ENCODE measurements around the gene FBXO7.

The FBXO7 gene

DNA sequence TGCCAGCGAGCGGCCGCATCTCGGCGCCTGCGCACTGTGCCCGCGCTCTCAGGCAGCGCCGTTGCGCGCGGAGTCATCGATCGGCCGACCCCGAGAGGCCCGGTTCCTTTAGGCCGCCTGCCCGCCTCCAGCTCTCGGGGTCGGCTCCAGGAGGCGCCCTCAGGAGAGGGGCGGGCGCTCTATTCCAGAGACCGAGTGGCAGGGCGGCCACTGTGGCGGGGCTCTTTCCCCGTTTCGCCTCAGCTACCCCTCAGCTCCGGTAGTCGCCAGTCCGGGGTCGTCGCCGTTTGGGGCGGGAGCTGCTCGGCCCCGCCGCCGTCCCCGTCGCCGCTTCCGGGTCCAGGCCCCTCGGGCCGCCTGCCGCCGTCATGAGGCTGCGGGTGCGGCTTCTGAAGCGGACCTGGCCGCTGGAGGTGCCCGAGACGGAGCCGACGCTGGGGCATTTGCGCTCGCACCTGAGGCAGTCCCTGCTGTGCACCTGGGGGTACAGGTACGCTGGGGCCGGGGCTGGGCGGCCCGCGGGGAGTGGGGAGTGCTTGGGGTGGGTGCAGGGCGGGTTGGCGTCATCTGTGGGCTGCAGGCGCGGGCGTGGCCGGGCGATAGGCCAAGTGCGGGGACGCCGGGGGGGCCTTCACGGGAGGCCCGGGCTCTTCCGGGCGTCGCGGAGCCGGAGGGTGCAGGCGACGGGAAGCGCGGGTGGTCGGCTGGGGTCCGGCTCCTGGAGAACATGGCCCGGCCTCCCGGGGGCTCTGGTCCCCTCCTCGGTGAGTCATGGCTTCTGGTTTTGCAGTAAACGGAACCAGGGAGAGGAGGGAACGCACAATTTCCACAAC, at the start of gene FBXO7:
TSS of gene FBXO7 (plus strand) at position 177 of the 833 bp plus-strand sequence. CDS start at position 369, 192 bp downstream.
- Histone ChIP-seq H3K27ac (ENCODE audit: low read depth, low read length) (peak within 1 kb of the TSS; percentile 99), H3K36me3 (ENCODE audit: control insufficient read depth in 1 of 2, insufficient read depth in 2 of 2, low read length in 2 of 2) (peaks cover 4% of the 10 kb centered on the region in 2 donors), H3K9ac (ENCODE audit: low read depth in 1 of 2, low read length in 2 of 2) (peak within 1 kb of the TSS; percentile 94 to 96), H3K9me3 (ENCODE audit: control insufficient read depth in 1 of 2, low read length in 2 of 2) (no peaks in the 10 kb centered on the region), H3K4me1 (ENCODE audit: control insufficient read depth in 1 of 2, insufficient read depth in 2 of 2, low read length in 2 of 2) (peaks cover 19 to 30% of the 10 kb centered on the region in 2 donors), H3K4me3 (ENCODE audit: low read depth in 1 of 2, low read length in 2 of 2) (peak within 1 kb of the TSS; percentile 83 to 97), H3K27me3 (ENCODE audit: control insufficient read depth in 1 of 2, insufficient read depth in 2 of 2, low read length in 2 of 2) (no peaks in the 10 kb centered on the region)

DNA sequence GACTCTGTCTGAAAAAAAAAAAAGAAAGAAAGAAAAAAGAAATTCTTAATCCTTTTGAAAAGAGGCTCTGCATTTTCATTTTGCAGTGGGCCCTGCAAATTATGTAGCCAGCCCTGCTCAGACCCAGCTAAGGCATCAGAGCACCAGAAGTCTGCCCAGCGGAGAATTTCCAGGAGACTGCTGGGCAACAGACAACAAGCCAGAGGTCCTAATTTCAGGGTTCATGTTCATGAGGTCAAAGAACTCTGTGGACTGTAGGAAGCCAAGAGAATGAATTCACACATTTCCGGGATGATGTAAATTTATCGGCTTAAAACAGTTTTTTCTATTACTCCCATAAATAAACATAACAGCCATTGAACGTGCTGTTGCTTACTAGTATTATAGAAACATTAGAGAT, 47.7 kb upstream of the FBXO7 start:
- Histone ChIP-seq H3K27ac (ENCODE audit: low read depth, low read length) (no peak overlapping the region), H3K9me3 (ENCODE audit: control insufficient read depth in 1 of 2, low read length in 2 of 2) (no peaks in the 10 kb centered on the region), H3K9ac (ENCODE audit: low read depth in 1 of 2, low read length in 2 of 2) (no peak overlapping the region), H3K4me1 (ENCODE audit: control insufficient read depth in 1 of 2, insufficient read depth in 2 of 2, low read length in 2 of 2) (no peaks in the 10 kb centered on the region), H3K36me3 (ENCODE audit: control insufficient read depth in 1 of 2, insufficient read depth in 2 of 2, low read length in 2 of 2) (no peaks in the 10 kb centered on the region), H3K4me3 (ENCODE audit: low read depth in 1 of 2, low read length in 2 of 2) (no peak overlapping the region), H3K27me3 (ENCODE audit: control insufficient read depth in 1 of 2, insufficient read depth in 2 of 2, low read length in 2 of 2) (peaks cover 5 to 9% of the 10 kb centered on the region in 2 donors)

- H3K27me3 ChIP-seq (ENCODE audit: control insufficient read depth in 1 of 2, insufficient read depth in 2 of 2, low read length in 2 of 2), result peaks cover 0 to 3% of the 10 kb centered on the region in 2 donors
- no peak overlapping the region for H3K4me3 ChIP-seq (ENCODE audit: low read depth in 1 of 2, low read length in 2 of 2)
- H3K36me3 ChIP-seq (ENCODE audit: control insufficient read depth in 1 of 2, insufficient read depth in 2 of 2, low read length in 2 of 2), result no peaks in the 10 kb centered on the region
- no peaks in the 10 kb centered on the region for H3K4me1 ChIP-seq (ENCODE audit: control insufficient read depth in 1 of 2, insufficient read depth in 2 of 2, low read length in 2 of 2)
- H3K9me3 ChIP-seq (ENCODE audit: control insufficient read depth in 1 of 2, low read length in 2 of 2), result no peaks in the 10 kb centered on the region
- H3K27ac ChIP-seq (ENCODE audit: low read depth, low read length), result no peak overlapping the region
- no peak overlapping the region for H3K9ac ChIP-seq (ENCODE audit: low read depth in 1 of 2, low read length in 2 of 2)
These were observed 44.3 kb upstream of the FBXO7 start for GRCh38 chr22:32430352-32430751.

DNA sequence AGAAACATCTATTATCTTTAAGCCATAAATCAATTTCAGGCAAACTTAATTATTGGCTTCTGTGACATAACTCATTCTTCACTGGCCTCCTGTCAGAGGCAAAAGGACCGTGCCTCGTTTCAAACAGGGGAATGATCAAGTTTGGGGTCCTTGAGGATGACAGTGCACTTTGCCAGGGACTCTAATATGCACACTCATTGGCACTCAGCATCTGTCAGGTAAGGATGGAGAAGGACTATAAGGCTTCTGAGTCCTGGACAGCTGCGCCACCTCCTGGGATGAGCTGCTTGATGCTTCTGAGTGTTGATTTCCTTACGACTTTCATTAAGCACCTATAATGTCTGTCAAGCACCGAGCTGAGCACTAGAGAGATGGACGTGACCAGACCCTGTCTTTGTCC, 30.5 kb upstream of the FBXO7 start:
- no peak overlapping the region for H3K9ac ChIP-seq (ENCODE audit: low read depth in 1 of 2, low read length in 2 of 2)
- no peaks in the 10 kb centered on the region for H3K4me1 ChIP-seq (ENCODE audit: control insufficient read depth in 1 of 2, insufficient read depth in 2 of 2, low read length in 2 of 2)
- no peaks in the 10 kb centered on the region for H3K9me3 ChIP-seq (ENCODE audit: control insufficient read depth in 1 of 2, low read length in 2 of 2)
- H3K4me3 ChIP-seq (ENCODE audit: low read depth in 1 of 2, low read length in 2 of 2), result no peak overlapping the region
- H3K36me3 ChIP-seq (ENCODE audit: control insufficient read depth in 1 of 2, insufficient read depth in 2 of 2, low read length in 2 of 2), result no peaks in the 10 kb centered on the region
- peaks cover 5 to 22% of the 10 kb centered on the region in 2 donors for H3K27me3 ChIP-seq (ENCODE audit: control insufficient read depth in 1 of 2, insufficient read depth in 2 of 2, low read length in 2 of 2)
- no peak overlapping the region for H3K27ac ChIP-seq (ENCODE audit: low read depth, low read length)

GRCh38 chr22:32446321-32446720, 28.3 kb upstream of the FBXO7 start:
- Histone ChIP-seq H3K27ac (ENCODE audit: low read depth, low read length) (no peak overlapping the region), H3K9me3 (ENCODE audit: control insufficient read depth in 1 of 2, low read length in 2 of 2) (no peaks in the 10 kb centered on the region), H3K9ac (ENCODE audit: low read depth in 1 of 2, low read length in 2 of 2) (no peak overlapping the region), H3K36me3 (ENCODE audit: control insufficient read depth in 1 of 2, insufficient read depth in 2 of 2, low read length in 2 of 2) (no peaks in the 10 kb centered on the region), H3K27me3 (ENCODE audit: control insufficient read depth in 1 of 2, insufficient read depth in 2 of 2, low read length in 2 of 2) (peaks cover 2 to 13% of the 10 kb centered on the region in 2 donors), H3K4me1 (ENCODE audit: control insufficient read depth in 1 of 2, insufficient read depth in 2 of 2, low read length in 2 of 2) (no peaks in the 10 kb centered on the region), H3K4me3 (ENCODE audit: low read depth in 1 of 2, low read length in 2 of 2) (no peak overlapping the region)

DNA sequence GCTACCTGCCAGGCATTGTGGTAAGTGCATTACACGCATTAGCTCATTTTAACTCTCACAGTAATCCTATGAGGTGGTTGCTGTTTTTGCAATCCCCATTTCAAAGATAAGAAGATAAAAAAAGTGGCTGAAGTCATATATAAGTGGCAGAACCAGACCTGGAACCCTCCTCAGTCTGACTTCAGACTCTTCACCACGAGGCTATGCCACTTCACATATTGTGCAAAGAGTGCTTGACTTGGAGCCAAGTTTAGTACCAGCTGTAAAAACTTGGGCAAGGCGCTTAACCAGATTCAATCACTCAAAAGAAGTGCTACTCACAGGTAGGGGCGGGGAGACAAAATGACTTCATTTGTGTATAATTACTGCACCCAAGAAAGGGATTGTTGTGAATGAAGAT, 25.6 kb upstream of the FBXO7 start:
- H3K9ac ChIP-seq (ENCODE audit: low read depth in 1 of 2, low read length in 2 of 2), result no peak overlapping the region
- no peaks in the 10 kb centered on the region for H3K4me1 ChIP-seq (ENCODE audit: control insufficient read depth in 1 of 2, insufficient read depth in 2 of 2, low read length in 2 of 2)
- H3K27me3 ChIP-seq (ENCODE audit: control insufficient read depth in 1 of 2, insufficient read depth in 2 of 2, low read length in 2 of 2), result peaks cover 2 to 7% of the 10 kb centered on the region in 2 donors
- no peak overlapping the region for H3K27ac ChIP-seq (ENCODE audit: low read depth, low read length)
- no peak overlapping the region for H3K4me3 ChIP-seq (ENCODE audit: low read depth in 1 of 2, low read length in 2 of 2)
- H3K9me3 ChIP-seq (ENCODE audit: control insufficient read depth in 1 of 2, low read length in 2 of 2), result no peaks in the 10 kb centered on the region
- H3K36me3 ChIP-seq (ENCODE audit: control insufficient read depth in 1 of 2, insufficient read depth in 2 of 2, low read length in 2 of 2), result no peaks in the 10 kb centered on the region

DNA sequence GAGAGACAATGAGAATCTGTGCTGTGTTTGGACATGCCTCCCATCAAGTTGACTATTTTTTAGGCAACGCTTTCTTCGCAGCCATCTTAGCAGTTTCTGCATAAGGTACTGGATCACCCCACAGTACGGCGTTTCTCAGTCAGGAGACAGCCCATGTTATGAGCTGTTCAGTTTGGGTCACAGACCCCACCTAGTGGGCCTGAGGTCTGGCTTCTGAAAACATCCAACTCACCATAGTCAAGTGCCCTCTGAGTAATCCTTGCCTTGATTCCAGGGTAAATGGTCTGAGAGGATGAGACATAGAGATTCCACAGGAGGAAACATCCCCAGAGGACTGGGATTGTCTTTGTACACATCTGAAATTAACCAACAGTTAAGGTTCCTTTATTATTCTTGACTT, 17.6 kb upstream of the FBXO7 start:
- Histone ChIP-seq H3K27ac (ENCODE audit: low read depth, low read length) (no peak overlapping the region), H3K9ac (ENCODE audit: low read depth in 1 of 2, low read length in 2 of 2) (no peak overlapping the region), H3K4me3 (ENCODE audit: low read depth in 1 of 2, low read length in 2 of 2) (no peak overlapping the region), H3K9me3 (ENCODE audit: control insufficient read depth in 1 of 2, low read length in 2 of 2) (no peaks in the 10 kb centered on the region), H3K36me3 (ENCODE audit: control insufficient read depth in 1 of 2, insufficient read depth in 2 of 2, low read length in 2 of 2) (no peaks in the 10 kb centered on the region), H3K4me1 (ENCODE audit: control insufficient read depth in 1 of 2, insufficient read depth in 2 of 2, low read length in 2 of 2) (no peaks in the 10 kb centered on the region), H3K27me3 (ENCODE audit: control insufficient read depth in 1 of 2, insufficient read depth in 2 of 2, low read length in 2 of 2) (peaks cover 7 to 20% of the 10 kb centered on the region in 2 donors)

GRCh38 chr22:32462452-32462851, 12.2 kb upstream of the FBXO7 start:
- Histone ChIP-seq H3K36me3 (ENCODE audit: control insufficient read depth in 1 of 2, insufficient read depth in 2 of 2, low read length in 2 of 2) (no peaks in the 10 kb centered on the region), H3K9me3 (ENCODE audit: control insufficient read depth in 1 of 2, low read length in 2 of 2) (no peaks in the 10 kb centered on the region), H3K27ac (ENCODE audit: low read depth, low read length) (no peak overlapping the region), H3K4me1 (ENCODE audit: control insufficient read depth in 1 of 2, insufficient read depth in 2 of 2, low read length in 2 of 2) (no peaks in the 10 kb centered on the region), H3K4me3 (ENCODE audit: low read depth in 1 of 2, low read length in 2 of 2) (no peak overlapping the region), H3K9ac (ENCODE audit: low read depth in 1 of 2, low read length in 2 of 2) (no peak overlapping the region), H3K27me3 (ENCODE audit: control insufficient read depth in 1 of 2, insufficient read depth in 2 of 2, low read length in 2 of 2) (peaks cover 4 to 13% of the 10 kb centered on the region in 2 donors)

- no peak overlapping the region for H3K4me3 ChIP-seq (ENCODE audit: low read depth in 1 of 2, low read length in 2 of 2)
- H3K4me1 ChIP-seq (ENCODE audit: control insufficient read depth in 1 of 2, insufficient read depth in 2 of 2, low read length in 2 of 2), result no peaks in the 10 kb centered on the region
- H3K27ac ChIP-seq (ENCODE audit: low read depth, low read length), result no peak overlapping the region
- no peak overlapping the region for H3K9ac ChIP-seq (ENCODE audit: low read depth in 1 of 2, low read length in 2 of 2)
- no peaks in the 10 kb centered on the region for H3K9me3 ChIP-seq (ENCODE audit: control insufficient read depth in 1 of 2, low read length in 2 of 2)
- peaks cover 4 to 13% of the 10 kb centered on the region in 2 donors for H3K27me3 ChIP-seq (ENCODE audit: control insufficient read depth in 1 of 2, insufficient read depth in 2 of 2, low read length in 2 of 2)
- no peaks in the 10 kb centered on the region for H3K36me3 ChIP-seq (ENCODE audit: control insufficient read depth in 1 of 2, insufficient read depth in 2 of 2, low read length in 2 of 2)
These were observed 8.9 kb upstream of the FBXO7 start for GRCh38 chr22:32465661-32466060.

DNA sequence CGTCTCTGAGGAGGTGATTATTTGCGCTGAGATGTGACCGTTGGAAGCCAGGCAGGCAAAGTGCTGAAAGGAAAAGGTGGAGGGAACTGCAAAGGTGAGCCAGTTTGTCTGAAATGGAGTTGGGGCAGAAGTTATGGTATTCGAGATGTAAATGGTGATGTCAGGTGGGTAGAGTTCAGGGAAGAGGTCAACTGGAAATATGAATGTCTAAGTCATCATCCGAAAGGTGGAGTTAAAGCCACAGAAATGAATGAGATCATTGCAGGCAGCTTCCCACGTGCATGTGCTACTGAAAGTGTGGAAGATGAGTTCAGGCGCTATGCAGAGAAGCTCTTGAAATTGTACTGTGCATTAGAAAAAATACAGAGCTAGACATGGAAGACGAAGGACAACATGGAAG, 8.1 kb upstream of the FBXO7 start:
- H3K9ac ChIP-seq (ENCODE audit: low read depth in 1 of 2, low read length in 2 of 2), result no peak overlapping the region
- no peak overlapping the region for H3K4me3 ChIP-seq (ENCODE audit: low read depth in 1 of 2, low read length in 2 of 2)
- no peaks in the 10 kb centered on the region for H3K4me1 ChIP-seq (ENCODE audit: control insufficient read depth in 1 of 2, insufficient read depth in 2 of 2, low read length in 2 of 2)
- no peaks in the 10 kb centered on the region for H3K9me3 ChIP-seq (ENCODE audit: control insufficient read depth in 1 of 2, low read length in 2 of 2)
- H3K27ac ChIP-seq (ENCODE audit: low read depth, low read length), result no peak overlapping the region
- H3K36me3 ChIP-seq (ENCODE audit: control insufficient read depth in 1 of 2, insufficient read depth in 2 of 2, low read length in 2 of 2), result no peaks in the 10 kb centered on the region
- H3K27me3 ChIP-seq (ENCODE audit: control insufficient read depth in 1 of 2, insufficient read depth in 2 of 2, low read length in 2 of 2), result peaks cover 0 to 13% of the 10 kb centered on the region in 2 donors
